Parathyroid adenoma (tissue), 2 donors: Measurements from ENCODE around the gene RPN2.
A peak's percentile ranks its signal among the peaks of the same experiment; 100 is the strongest.

Experiments used
- H2AFZ ChIP-seq: fragments of 300-600 bp; sonication (generic); one replicate; pipeline ENCODE4 v1.7.0; 2017; ENCODE audit warnings: antibody characterized with exemption, mild to moderate bottlenecking
- H3K27ac ChIP-seq: fragments of 300-600 bp; sonication (generic); one replicate; pipeline ENCODE4 v1.7.0; 2017
- H3K27me3 ChIP-seq: fragments of 300-600 bp; sonication (generic); one replicate; pipeline ENCODE4 v1.7.0; 2017; ENCODE audit warnings: low read length; ENCODE audit not compliant: control insufficient read depth, insufficient read depth
- H3K36me3 ChIP-seq: fragments of 300-600 bp; sonication (generic); one replicate; pipeline ENCODE4 v1.7.0; 2017; ENCODE audit warnings: low read length; ENCODE audit not compliant: control insufficient read depth, insufficient read depth
- H3K4me1 ChIP-seq: fragments of 300-600 bp; sonication (generic); one replicate; pipeline ENCODE4 v1.7.0; 2017; ENCODE audit warnings: control low read depth
- H3K4me2 ChIP-seq: fragments of 300-600 bp; sonication (generic); one replicate; pipeline ENCODE4 v1.7.0; 2017; ENCODE audit warnings: low read length
- H3K4me3 ChIP-seq: fragments of 300-600 bp; sonication (generic); one replicate; pipeline ENCODE4 v1.7.0; 2017; ENCODE audit warnings: low read depth, low read length
- H3K79me2 ChIP-seq: fragments of 300-600 bp; sonication (generic); one replicate; pipeline ENCODE4 v1.7.0; 2017; ENCODE audit warnings: control low read depth
- H3K9ac ChIP-seq: fragments of 300-600 bp; sonication (generic); one replicate; pipeline ENCODE4 v1.7.0; 2017; ENCODE audit warnings: mild to moderate bottlenecking
- H3K9me3 ChIP-seq: fragments of 300-600 bp; sonication (generic); one replicate; pipeline ENCODE4 v1.7.0; 2017; ENCODE audit warnings: low read length; ENCODE audit not compliant: control insufficient read depth
- CTCF ChIP-seq: fragments of 300-600 bp; sonication (generic); IDR thresholded peaks from one replicate; pipeline ENCODE4 v1.7.0; 2017; ENCODE audit warnings: antibody characterized with exemption, mild to moderate bottlenecking
- donor health status: primary hyperparathyroidism.

Gene RPN2

DNA sequence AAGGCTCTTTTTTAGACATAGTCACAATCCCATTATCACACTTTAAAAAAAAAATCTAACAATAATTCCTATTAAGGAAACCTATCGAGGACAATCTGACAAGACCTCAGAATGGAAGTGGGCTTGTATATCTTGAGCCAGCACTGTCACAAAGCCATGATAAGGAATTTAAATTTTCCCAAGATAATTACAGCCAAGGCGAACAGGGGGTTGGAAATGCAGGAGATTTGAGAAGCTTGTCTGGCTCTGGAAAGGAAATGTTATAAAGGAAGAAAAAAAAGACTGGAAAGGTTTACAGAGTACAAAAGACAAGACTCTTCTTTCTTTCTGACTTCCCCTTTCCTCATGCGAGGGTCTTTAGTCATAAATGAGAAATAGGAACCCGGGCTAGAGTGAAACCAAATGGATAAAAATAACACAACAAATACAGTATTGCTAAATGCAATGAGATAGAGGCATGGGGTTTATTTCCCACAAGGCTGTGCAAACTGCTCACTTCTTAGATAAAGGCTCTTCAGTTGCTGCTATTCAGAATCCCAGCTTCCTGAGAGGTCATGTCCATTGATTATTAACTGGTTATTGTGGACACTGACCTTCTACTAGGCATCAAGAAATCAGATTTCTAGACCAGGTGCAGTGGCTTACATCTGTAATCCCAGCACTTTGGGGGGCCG, 95.9 kb downstream of the RPN2 start:
- H3K79me2 ChIP-seq, result no peaks in the 10 kb centered on the region
- H3K36me3 ChIP-seq, result no peaks in the 10 kb centered on the region
- no peaks in the 10 kb centered on the region for H3K27me3 ChIP-seq
- no peak overlapping the region for H2AFZ ChIP-seq
- H3K4me3 ChIP-seq, result no peak overlapping the region
- no peak overlapping the region for H3K27ac ChIP-seq
- peaks cover 2% of the 10 kb centered on the region for H3K4me1 ChIP-seq
- H3K4me2 ChIP-seq, result no peak overlapping the region
- no peak overlapping the region for H3K9ac ChIP-seq
- TF ChIP-seq CTCF, result no peak
- H3K9me3 ChIP-seq, result no peaks in the 10 kb centered on the region

GRCh38 chr20:37276494-37277252, 97.5 kb downstream of the RPN2 start:
- no peaks in the 10 kb centered on the region for H3K79me2 ChIP-seq
- H3K4me2 ChIP-seq, result peak overlapping the region; percentile 50
- no peak overlapping the region for H3K4me3 ChIP-seq
- peak; percentile 47 for TF ChIP-seq CTCF
- H3K36me3 ChIP-seq, result no peaks in the 10 kb centered on the region
- peaks cover 2% of the 10 kb centered on the region for H3K4me1 ChIP-seq
- no peaks in the 10 kb centered on the region for H3K9me3 ChIP-seq
- H3K27me3 ChIP-seq, result no peaks in the 10 kb centered on the region
- no peak overlapping the region for H3K9ac ChIP-seq
- H3K27ac ChIP-seq, result peak overlapping the region; percentile 27
- peak overlapping the region; percentile 64 for H2AFZ ChIP-seq

DNA sequence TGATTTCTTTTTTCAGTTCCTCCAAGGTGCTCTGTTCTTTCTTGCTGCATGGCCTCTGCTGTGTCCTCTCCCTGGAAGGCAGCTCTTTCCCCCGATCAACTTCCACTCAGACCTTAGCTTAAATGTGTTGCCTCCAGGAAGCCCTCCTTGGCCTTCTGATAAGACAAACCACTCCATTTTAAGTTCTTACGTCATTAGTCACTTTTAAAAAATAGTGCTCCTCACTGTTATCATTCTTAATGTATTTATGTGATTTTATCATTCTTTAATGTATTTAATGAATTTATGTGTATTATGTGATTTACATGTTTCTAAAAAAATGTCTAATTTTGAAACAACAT, 98.1 kb downstream of the RPN2 start:
- H3K4me3 ChIP-seq, result no peak overlapping the region
- H2AFZ ChIP-seq, result peak overlapping the region; percentile 64
- no peak for TF ChIP-seq CTCF
- H3K9me3 ChIP-seq, result no peaks in the 10 kb centered on the region
- H3K79me2 ChIP-seq, result no peaks in the 10 kb centered on the region
- H3K36me3 ChIP-seq, result no peaks in the 10 kb centered on the region
- H3K4me1 ChIP-seq, result peaks cover 2% of the 10 kb centered on the region
- H3K9ac ChIP-seq, result no peak overlapping the region
- H3K27me3 ChIP-seq, result no peaks in the 10 kb centered on the region
- H3K4me2 ChIP-seq, result no peak overlapping the region
- H3K27ac ChIP-seq, result no peak overlapping the region

DNA sequence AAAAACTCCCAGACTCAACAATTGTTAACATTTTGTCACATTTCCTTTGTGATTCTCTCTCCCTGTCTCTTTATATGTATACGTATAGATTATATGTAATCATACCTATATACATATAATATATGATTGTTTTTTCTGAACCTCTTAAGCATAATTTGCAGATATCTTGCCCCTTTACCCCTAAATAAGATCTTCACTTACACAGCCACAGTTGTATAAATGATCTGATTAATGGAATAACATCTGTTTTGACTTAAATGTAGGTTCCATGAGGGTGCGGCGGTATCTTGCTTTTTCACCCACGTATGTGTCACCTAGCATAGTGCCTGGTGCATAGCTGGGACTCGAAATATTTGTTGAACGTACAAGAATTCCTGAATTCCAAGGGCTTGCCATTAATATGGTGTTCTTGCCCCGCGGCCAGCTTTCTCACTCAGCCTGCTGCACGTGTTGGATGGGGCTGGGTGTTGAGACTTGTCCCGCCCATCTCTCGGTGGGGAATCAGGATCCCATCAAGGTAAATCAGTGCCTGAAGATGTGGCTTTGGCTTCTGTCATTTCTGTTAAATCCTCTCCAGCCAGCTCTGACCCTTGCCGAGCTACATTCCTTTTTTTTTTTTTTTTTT, 99.9 kb downstream of the RPN2 start:
- H3K79me2 ChIP-seq, result no peaks in the 10 kb centered on the region
- no peaks in the 10 kb centered on the region for H3K27me3 ChIP-seq
- no peaks in the 10 kb centered on the region for H3K9me3 ChIP-seq
- H2AFZ ChIP-seq, result no peak overlapping the region
- H3K4me2 ChIP-seq, result no peak overlapping the region
- TF ChIP-seq CTCF, result no peak
- no peaks in the 10 kb centered on the region for H3K36me3 ChIP-seq
- H3K4me1 ChIP-seq, result peaks cover 2% of the 10 kb centered on the region
- H3K4me3 ChIP-seq, result no peak overlapping the region
- H3K27ac ChIP-seq, result no peak overlapping the region
- no peak overlapping the region for H3K9ac ChIP-seq
